HepG2 (cell line): ENCODE measurements around the gene TCEANC. TPM values are rescaled to one million over a fixed set of nuclear protein-coding genes. Genes with fewer than 3 reads are reported as not detected.

Experiments used
- CREBL2 ChIP-seq: sonication (generic); formaldehyde crosslinking; IDR thresholded peaks from 2 replicates; pipeline ENCODE4 v1.8.1; 2023; ENCODE audit warnings: missing genetic modification reagents, mild to moderate bottlenecking, borderline replicate concordance
- DMAP1 ChIP-seq: IDR thresholded peaks from 2 replicates; pipeline ENCODE4 v1.6.1; 2016
- GFI1 ChIP-seq: sonication (generic); formaldehyde crosslinking; IDR thresholded peaks from 2 replicates; pipeline ENCODE4 v1.5.0; 2020; ENCODE audit warnings: missing genetic modification reagents, mild to moderate bottlenecking, borderline replicate concordance
- HNRNPLL ChIP-seq: fragments of 200-400 bp; formaldehyde crosslinking; IDR thresholded peaks from 2 replicates; pipeline ENCODE4 v1.6.1; 2017; ENCODE audit warnings: mild to moderate bottlenecking, low read depth, low read length; ENCODE audit not compliant: poor library complexity, severe bottlenecking
- MAZ ChIP-seq, 2 experiments: sonication (generic) in 1 of 2; formaldehyde crosslinking in 1 of 2; IDR thresholded peaks; 2 replicates each; pipeline versions ENCODE4 v1.5.0 to v1.6.1; 2012 to 2020; ENCODE audit warnings: low read depth in 2 of 2, mild to moderate bottlenecking in 2 of 2, borderline replicate concordance in 1 of 2, improper control_type of control experiment in 1 of 2, low read length in 1 of 2, missing genetic modification reagents in 1 of 2, moderate library complexity in 1 of 2
- NPAS2 ChIP-seq: sonication (generic); formaldehyde crosslinking; IDR thresholded peaks from 2 replicates; pipeline ENCODE4 v1.8.0; 2022; ENCODE audit warnings: mild to moderate bottlenecking, missing genetic modification reagents, borderline replicate concordance
- POLR2A ChIP-seq, 2 experiments: IDR thresholded peaks; 2 replicates each; pipeline ENCODE4 v1.6.1; 2011; ENCODE audit warnings: low read depth in 2 of 2, low read length in 2 of 2, mild to moderate bottlenecking in 1 of 2, moderate library complexity in 1 of 2; ENCODE audit not compliant: insufficient read depth in 1 of 2
- RAD21 ChIP-seq: fragments of 450-650 bp; formaldehyde crosslinking; IDR thresholded peaks from 2 replicates; pipeline ENCODE4 v1.5.0; 2020; ENCODE audit warnings: mild to moderate bottlenecking
- RBFOX2 ChIP-seq: fragments of 200-400 bp; formaldehyde crosslinking; IDR thresholded peaks from 2 replicates; pipeline ENCODE4 v1.6.1; 2017; ENCODE audit warnings: low read depth, mild to moderate bottlenecking, low read length
- RFXAP ChIP-seq: sonication (generic); formaldehyde crosslinking; IDR thresholded peaks from 2 replicates; pipeline ENCODE4 v1.4.0; 2020; ENCODE audit warnings: missing genetic modification reagents, borderline replicate concordance
- RXRB ChIP-seq: IDR thresholded peaks from 2 replicates; pipeline ENCODE4 v1.6.1; 2016; ENCODE audit warnings: borderline replicate concordance, missing genetic modification reagents, missing compliant biosample characterization
- SAP130 ChIP-seq: IDR thresholded peaks from 2 replicates; pipeline ENCODE4 v1.6.1; 2016; ENCODE audit warnings: low read depth
- SP1 ChIP-seq, 2 experiments: fragments of 450-650 bp in 1 of 2; sonication (generic) in 1 of 2; formaldehyde crosslinking in 1 of 2; IDR thresholded peaks; 2 replicates each; pipeline versions ENCODE4 v1.4.0 to v1.6.1; 2016 to 2020; ENCODE audit warnings: missing genetic modification reagents in 1 of 2
- TFAP4 ChIP-seq: sonication (generic); IDR thresholded peaks from 2 replicates; pipeline ENCODE4 v1.6.1; 2016; ENCODE audit warnings: low read depth, borderline replicate concordance
- UBTF ChIP-seq: sonication (generic); formaldehyde crosslinking; IDR thresholded peaks from 2 replicates; pipeline ENCODE4 v1.4.0; 2020; ENCODE audit warnings: mild to moderate bottlenecking, missing genetic modification reagents
- XRCC5 ChIP-seq: fragments of 200-400 bp; formaldehyde crosslinking; optimal IDR thresholded peaks from 2 replicates; pipeline ENCODE3; 2017; ENCODE audit warnings: mild to moderate bottlenecking, low read length
- YEATS4 ChIP-seq: sonication (generic); formaldehyde crosslinking; IDR thresholded peaks from 2 replicates; pipeline ENCODE4 v1.4.0; 2020; ENCODE audit warnings: missing genetic modification reagents, borderline replicate concordance
- ZFY ChIP-seq: sonication (generic); formaldehyde crosslinking; IDR thresholded peaks from 2 replicates; pipeline ENCODE4 v1.4.0; 2020; ENCODE audit warnings: missing genetic modification reagents
- ZNF234 ChIP-seq: sonication (generic); formaldehyde crosslinking; conservative IDR thresholded peaks from 2 replicates; pipeline ENCODE4 v1.5.1; 2020; ENCODE audit warnings: mild to moderate bottlenecking, missing genetic modification reagents
- ZNF577 ChIP-seq: sonication (generic); formaldehyde crosslinking; IDR thresholded peaks from 2 replicates; pipeline ENCODE4 v1.4.0; 2020; ENCODE audit warnings: mild to moderate bottlenecking, low read depth, missing genetic modification reagents, borderline replicate concordance
- polyA plus RNA-seq, 8 experiments: library from polyadenylated mRNA; depleted of rRNA in 3 of 8; stranded (reverse) in 7 of 8; unstranded in 1 of 8; fragments of >200 nt; fragmentation: Illumina TruSeq in 4 of 8; extraction: Trizol in 4 of 8; gene quantifications; 2 replicates each; pipeline versions ENCODE4 v1.2.1 to v1.2.3, GENCODE V29; 2011 to 2016; ENCODE audit warnings: low read depth in 4 of 8, missing spikeins in 1 of 8, mixed read lengths in 1 of 8; ENCODE audit not compliant: insufficient read depth in 1 of 8
- total RNA-seq, 5 experiments: library from RNA; depleted of rRNA; stranded (reverse); fragments of >200 nt; fragmentation: Illumina TruSeq; extraction: Trizol; gene quantifications; 2 replicates each; pipeline ENCODE4 v1.2.3, GENCODE V29; 2016; ENCODE audit warnings: low read depth in 1 of 5
- TF ChIP-seq, protein P1 (sequence below): sonication (generic); formaldehyde crosslinking; IDR thresholded peaks from 2 replicates; pipeline ENCODE4 v1.5.1; 2020; ENCODE audit warnings: mild to moderate bottlenecking, moderate library complexity, missing genetic modification reagents
- TF ChIP-seq, protein P2 (sequence below): sonication (generic); formaldehyde crosslinking; IDR thresholded peaks from 2 replicates; pipeline ENCODE4 v1.9.0; 2022; ENCODE audit warnings: missing genetic modification reagents, mild to moderate bottlenecking, borderline replicate concordance

The TCEANC gene
- total and polyA plus RNA-seq, 2 of the 13 experiments (the other 11 are each of a cell fraction or from before 2014, with no cell fraction given), result 0.51 to 0.97 TPM

DNA sequence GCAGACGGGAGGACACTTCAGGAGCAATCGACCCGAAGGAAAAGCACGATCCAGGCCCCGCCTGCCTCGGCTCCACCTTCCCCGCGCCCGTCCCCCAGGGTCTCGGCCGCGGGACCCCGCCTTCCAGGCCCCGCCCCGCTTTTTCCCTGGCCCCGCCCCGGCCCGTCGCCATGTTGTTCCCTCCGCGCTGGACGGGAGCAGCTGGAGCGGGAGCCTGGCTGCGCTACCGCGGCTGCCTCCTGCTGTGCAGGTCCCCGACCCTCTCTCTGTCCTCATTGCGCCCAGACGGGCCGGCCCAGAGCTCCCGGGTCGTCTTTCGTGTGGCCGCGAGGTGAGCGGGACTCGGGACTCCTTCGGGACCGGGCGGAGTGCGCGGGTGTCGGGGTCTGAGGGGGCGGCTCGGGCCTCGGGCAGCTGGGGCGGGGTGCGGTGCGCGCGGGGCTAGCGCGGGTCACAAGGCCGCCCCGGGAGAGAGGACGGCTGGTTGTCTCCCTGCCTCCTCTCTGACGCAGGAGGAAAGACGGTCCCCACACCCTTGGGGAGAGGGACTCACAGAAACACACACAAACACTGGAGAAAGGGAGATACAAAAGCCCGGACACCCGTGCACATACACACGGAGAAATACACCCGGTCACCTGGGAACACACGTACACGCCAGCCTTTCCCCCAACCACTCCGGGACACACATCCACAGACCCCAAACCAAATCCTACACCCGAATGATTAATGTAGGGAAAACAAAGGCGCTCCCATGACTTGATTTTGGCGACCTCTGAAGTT lies 36.2 kb downstream of the TCEANC start, which contains the start of gene RAB9A (continued):
- TF ChIP-seq GFI1 (CRISPR knock-in tag) (no peak), SAP130 (peak; percentile 63), UBTF (CRISPR knock-in tag) (peak; percentile 88), MAZ (IDR thresholded peaks at IDR 0.05; ENCODE audit: borderline replicate concordance, low read depth, low read length) (no peak), MAZ (CRISPR knock-in tag; IDR thresholded peaks at IDR 0.05; ENCODE audit: low read depth) (peak; percentile 49; the same call in 1 of the 2 replicates), RFXAP (CRISPR knock-in tag) (no peak), RXRB (CRISPR knock-in tag) (no peak), NPAS2 (CRISPR knock-in tag) (no peak), HNRNPLL (peak; percentile 25), SP1 (IDR thresholded peaks at IDR 0.05) (no peak), SP1 (CRISPR knock-in tag; IDR thresholded peaks at IDR 0.05) (0 out of 2 replicates have a peak, but pooled peaks have one; percentile 28), ZNF234 (0 out of 2 replicates have a peak, but pooled peaks have one; percentile 38), ZNF577 (CRISPR knock-in tag) (no peak), ZFY (CRISPR knock-in tag) (peak; percentile 77), CREBL2 (CRISPR knock-in tag) (0 out of 2 replicates have a peak, but pooled peaks have one; percentile 44), RAD21 (no peak), POLR2A (IDR thresholded peaks at IDR 0.05; ENCODE audit: insufficient read depth in 1 of 2, low read depth in 2 of 2, low read length in 2 of 2) (peak; percentile 54 to 91; a peak in 3 of 4 replicates), XRCC5 (peak; percentile 46), RBFOX2 (peak; percentile 82), YEATS4 (CRISPR knock-in tag) (no peak; the same call in 1 of the 2 replicates), DMAP1 (peak; percentile 53), TFAP4 (peak; percentile 59; the same call in 1 of the 2 replicates)
- TF ChIP-seq, protein P1, sequence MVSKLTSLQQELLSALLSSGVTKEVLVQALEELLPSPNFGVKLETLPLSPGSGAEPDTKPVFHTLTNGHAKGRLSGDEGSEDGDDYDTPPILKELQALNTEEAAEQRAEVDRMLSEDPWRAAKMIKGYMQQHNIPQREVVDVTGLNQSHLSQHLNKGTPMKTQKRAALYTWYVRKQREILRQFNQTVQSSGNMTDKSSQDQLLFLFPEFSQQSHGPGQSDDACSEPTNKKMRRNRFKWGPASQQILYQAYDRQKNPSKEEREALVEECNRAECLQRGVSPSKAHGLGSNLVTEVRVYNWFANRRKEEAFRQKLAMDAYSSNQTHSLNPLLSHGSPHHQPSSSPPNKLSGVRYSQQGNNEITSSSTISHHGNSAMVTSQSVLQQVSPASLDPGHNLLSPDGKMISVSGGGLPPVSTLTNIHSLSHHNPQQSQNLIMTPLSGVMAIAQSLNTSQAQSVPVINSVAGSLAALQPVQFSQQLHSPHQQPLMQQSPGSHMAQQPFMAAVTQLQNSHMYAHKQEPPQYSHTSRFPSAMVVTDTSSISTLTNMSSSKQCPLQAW (CRISPR knock-in tag), result peak; percentile 47; the same call in 1 of the 2 replicates
- TF ChIP-seq, protein P2, sequence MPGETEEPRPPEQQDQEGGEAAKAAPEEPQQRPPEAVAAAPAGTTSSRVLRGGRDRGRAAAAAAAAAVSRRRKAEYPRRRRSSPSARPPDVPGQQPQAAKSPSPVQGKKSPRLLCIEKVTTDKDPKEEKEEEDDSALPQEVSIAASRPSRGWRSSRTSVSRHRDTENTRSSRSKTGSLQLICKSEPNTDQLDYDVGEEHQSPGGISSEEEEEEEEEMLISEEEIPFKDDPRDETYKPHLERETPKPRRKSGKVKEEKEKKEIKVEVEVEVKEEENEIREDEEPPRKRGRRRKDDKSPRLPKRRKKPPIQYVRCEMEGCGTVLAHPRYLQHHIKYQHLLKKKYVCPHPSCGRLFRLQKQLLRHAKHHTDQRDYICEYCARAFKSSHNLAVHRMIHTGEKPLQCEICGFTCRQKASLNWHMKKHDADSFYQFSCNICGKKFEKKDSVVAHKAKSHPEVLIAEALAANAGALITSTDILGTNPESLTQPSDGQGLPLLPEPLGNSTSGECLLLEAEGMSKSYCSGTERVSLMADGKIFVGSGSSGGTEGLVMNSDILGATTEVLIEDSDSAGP (CRISPR knock-in tag), result peak; percentile 55; the same call in 1 of the 2 replicates
